Astrocyte of the spinal cord (primary cell): ENCODE measurements around the gene FNDC3B.

Experiments used
- DNase-seq: peaks from one replicate; pipeline ENCODE4 v3.0.0; 2011; ENCODE audit warnings: low read depth, low spot score
- H3K4me3 ChIP-seq: 2 replicates; pipeline ENCODE4 v1.5.1; 2011; ENCODE audit warnings: low read depth, mild to moderate bottlenecking, low read length, moderate library complexity
- in situ Hi-C: cut with HindIII; loops from 2 replicates; pipeline ENCODE4 v1.10.0; 2017; ENCODE audit warnings: low sequenced_read_pairs
- TF ChIP-seq, protein P1 (sequence below): IDR thresholded peaks from 2 replicates; pipeline ENCODE4 v1.5.1; 2012; ENCODE audit warnings: low read depth, mild to moderate bottlenecking, low read length, inconsistent platforms

The FNDC3B gene

DNA sequence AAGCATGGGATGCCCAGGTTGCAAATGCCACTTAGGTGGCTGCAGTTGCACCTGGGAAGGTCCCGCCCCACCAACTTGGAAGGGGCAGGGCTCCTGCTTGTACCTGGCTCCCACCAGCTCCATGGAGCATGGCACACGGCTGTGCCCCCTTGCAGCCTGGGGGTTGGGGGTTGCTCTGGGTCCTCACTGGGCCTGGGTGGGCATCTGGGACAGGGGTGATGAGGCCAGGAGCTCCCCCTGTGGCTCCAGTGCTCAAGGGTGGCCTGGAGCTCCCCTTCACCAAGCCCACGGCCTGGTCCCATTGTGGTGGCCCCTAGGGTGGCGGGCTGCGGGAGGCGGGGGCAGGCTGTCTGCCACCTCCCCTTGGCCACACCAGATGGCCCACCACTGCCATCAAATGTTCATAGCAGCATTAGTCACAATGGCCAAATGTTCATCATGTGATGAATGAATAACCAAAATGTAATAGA, 372.1 kb downstream of the FNDC3B start:
- in situ Hi-C loops, result no loop called here
- TF ChIP-seq, protein P1, sequence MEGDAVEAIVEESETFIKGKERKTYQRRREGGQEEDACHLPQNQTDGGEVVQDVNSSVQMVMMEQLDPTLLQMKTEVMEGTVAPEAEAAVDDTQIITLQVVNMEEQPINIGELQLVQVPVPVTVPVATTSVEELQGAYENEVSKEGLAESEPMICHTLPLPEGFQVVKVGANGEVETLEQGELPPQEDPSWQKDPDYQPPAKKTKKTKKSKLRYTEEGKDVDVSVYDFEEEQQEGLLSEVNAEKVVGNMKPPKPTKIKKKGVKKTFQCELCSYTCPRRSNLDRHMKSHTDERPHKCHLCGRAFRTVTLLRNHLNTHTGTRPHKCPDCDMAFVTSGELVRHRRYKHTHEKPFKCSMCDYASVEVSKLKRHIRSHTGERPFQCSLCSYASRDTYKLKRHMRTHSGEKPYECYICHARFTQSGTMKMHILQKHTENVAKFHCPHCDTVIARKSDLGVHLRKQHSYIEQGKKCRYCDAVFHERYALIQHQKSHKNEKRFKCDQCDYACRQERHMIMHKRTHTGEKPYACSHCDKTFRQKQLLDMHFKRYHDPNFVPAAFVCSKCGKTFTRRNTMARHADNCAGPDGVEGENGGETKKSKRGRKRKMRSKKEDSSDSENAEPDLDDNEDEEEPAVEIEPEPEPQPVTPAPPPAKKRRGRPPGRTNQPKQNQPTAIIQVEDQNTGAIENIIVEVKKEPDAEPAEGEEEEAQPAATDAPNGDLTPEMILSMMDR, result no peak
- H3K4me3 ChIP-seq, result no peak overlapping the region
- DNase-seq, result no peak

DNA sequence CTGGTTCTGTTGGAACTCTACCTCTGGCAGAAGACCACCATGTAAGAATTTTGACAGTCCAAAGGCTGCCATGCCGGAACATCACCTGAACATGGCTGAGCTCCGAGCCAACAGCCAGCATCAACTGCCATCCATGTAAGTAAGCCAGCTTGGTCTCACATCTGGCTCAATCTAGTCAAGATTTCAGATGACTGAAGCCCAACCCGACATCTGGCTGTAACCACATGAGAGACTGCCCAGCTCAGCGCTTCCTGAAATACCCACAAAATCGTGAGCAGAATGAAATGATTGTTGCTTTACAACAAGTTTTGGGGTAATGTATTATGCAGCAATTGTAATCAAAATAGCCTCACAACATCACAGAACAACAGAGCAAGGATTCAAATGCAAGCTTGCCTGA, 375.9 kb downstream of the FNDC3B start:
- no peak for DNase-seq
- in situ Hi-C loops, result no loop called here
- H3K4me3 ChIP-seq, result no peak overlapping the region
- TF ChIP-seq, protein P1, result no peak

DNA sequence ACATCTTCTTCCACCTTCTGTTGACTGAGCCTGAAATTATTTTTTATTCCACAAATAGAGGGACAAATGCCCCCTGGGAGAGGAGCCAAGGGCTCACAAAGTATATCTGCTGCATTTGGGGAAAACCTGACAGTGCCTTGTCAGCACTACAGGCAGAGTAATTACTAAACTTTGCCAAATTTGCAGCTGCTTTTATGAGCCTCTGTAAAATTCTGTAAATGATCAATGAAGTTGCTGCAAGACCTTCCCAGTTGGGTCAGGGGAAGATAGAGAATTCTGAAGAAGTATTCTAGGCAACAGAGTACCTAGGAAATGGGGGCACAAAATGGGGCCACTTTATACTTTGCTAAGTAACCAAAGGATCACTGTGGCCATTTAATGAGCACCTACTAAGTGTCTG, 398.3 kb downstream of the FNDC3B start:
- TF ChIP-seq, protein P1, result no peak
- in situ Hi-C loops, result no loop called here
- DNase-seq, result no peak
- no peak overlapping the region for H3K4me3 ChIP-seq

DNA sequence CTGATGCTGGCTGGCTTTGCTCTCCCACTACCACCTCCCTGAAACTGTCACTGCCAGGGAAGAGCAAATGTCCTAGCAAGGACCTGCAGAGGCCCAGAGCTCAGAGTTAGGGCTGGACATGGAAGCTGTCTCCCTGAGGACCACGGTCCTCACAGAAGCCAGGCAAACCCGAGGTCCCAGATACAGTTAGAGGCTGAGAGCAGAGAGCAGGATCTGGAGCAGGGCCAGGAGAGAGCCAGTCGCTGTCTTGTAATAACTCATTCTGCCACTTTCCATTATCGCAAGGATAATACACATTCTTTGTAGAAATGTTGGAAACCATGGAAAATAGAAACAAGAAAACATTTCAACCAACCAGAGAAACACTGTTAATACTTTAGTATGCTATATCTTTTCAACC, 398.8 kb downstream of the FNDC3B start:
- H3K4me3 ChIP-seq, result no peak overlapping the region
- TF ChIP-seq, protein P1, result no peak
- no peak for DNase-seq
- in situ Hi-C loops, result no loop called here

DNA sequence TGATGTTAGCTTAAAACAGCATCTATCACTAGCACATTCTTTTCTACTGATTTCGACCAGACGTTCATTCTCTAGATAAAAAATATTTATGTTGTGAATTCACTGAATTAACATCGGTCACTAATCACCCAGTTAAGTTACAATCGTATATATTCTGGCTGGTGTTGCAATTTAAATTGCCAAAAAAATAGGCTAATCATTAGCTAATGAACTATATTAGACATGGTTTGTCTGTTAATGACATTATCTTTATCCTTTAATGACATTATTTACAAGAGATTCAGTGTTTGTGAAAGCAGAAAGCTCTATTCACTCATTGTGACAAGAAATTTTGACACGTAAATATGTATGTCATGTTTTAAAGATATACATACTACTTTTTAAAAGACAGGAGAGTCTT, 402.2 kb downstream of the FNDC3B start:
- TF ChIP-seq, protein P1, result no peak
- in situ Hi-C loops, result no loop called here
- DNase-seq, result no peak
- no peak overlapping the region for H3K4me3 ChIP-seq

DNA sequence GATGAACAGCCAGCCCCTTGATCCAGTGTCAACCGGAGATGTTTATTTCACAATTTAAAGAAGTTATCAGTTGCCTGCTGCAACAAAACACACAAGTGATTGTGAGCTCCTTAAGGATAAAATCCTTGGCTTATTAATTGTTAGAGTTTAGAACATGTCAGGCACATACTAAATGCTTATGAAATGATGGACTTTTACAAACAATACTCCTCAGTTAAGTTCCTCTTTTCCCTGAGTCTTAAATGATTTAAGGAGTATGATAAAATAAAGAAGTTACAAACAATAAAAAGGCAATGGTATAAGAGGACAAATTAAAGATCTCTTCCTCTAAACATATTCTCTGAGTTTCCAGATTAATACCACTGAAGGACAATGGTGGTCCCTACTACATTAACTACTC, 403.2 kb downstream of the FNDC3B start:
- in situ Hi-C loops, result no loop called here
- H3K4me3 ChIP-seq, result no peak overlapping the region
- no peak for DNase-seq
- TF ChIP-seq, protein P1, result no peak

DNA sequence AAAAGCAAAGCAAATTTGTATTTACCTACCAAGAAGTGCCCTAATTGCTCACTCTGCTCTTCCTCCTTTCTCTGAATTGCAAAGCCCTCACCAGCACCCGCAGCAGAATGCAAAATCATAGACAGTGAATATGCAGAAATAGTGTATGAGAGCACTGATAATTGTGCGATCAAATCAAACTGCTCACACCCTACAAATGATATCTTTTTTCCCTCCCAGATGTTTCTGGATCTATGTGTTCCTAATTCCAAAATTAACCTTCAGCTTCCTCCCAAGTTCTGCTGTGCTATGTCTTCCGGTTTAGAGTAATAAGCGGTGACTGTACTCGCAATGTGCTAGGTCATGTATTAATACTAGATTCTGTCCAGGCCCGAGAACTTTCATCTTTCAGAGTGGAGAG, 405.4 kb downstream of the FNDC3B start:
- DNase-seq, result no peak
- in situ Hi-C loops, result no loop called here
- no peak overlapping the region for H3K4me3 ChIP-seq
- TF ChIP-seq, protein P1, result no peak
